H1 (cell line): Measurements from ENCODE around the gene NFKBIL1. TPM values are rescaled to one million over a fixed set of nuclear protein-coding genes. Genes with fewer than 3 reads are reported as not detected.

ENCODE experiments used
- ASH2L ChIP-seq: fragments of 200-600, 300-600 bp; sonication (generic); IDR thresholded peaks from one replicate; pipeline ENCODE4 v1.7.1; 2017; ENCODE audit warnings: low read length
- ATF3 ChIP-seq: IDR thresholded peaks from 2 replicates; pipeline ENCODE4 v1.6.1; 2011; ENCODE audit warnings: low read depth, mild to moderate bottlenecking, low read length; ENCODE audit not compliant: insufficient read depth
- BACH1 ChIP-seq: IDR thresholded peaks from 2 replicates; pipeline ENCODE4 v1.6.1; 2012; ENCODE audit warnings: low read length, improper control_type of control experiment
- BCL11A ChIP-seq, 2 experiments: IDR thresholded peaks; one replicate each; pipeline ENCODE4 v1.6.1; 2011; ENCODE audit warnings: low read depth in 2 of 2, low read length in 2 of 2, mild to moderate bottlenecking in 2 of 2
- CBX5 ChIP-seq: fragments of 300-800, 300-1000 bp; sonication (generic); IDR thresholded peaks from 2 replicates; pipeline ENCODE4 v1.7.1; 2016; ENCODE audit warnings: antibody characterized with exemption, low read length, low read depth
- CHD2 ChIP-seq: IDR thresholded peaks from 2 replicates; pipeline ENCODE4 v1.6.1; 2012; ENCODE audit warnings: low read length, improper control_type of control experiment
- EGR1 ChIP-seq: IDR thresholded peaks from 2 replicates; pipeline ENCODE4 v1.6.1; 2011; ENCODE audit warnings: low read depth, low read length, borderline replicate concordance
- EP300 ChIP-seq, 2 experiments: IDR thresholded peaks; 1 replicate in 1 of 2; 2 replicates in 1 of 2; pipeline ENCODE4 v1.6.1; 2011 to 2012; ENCODE audit warnings: low read depth in 2 of 2, low read length in 2 of 2, mild to moderate bottlenecking in 2 of 2, borderline replicate concordance in 1 of 2, inconsistent platforms in 1 of 2, moderate library complexity in 1 of 2
- GABPA ChIP-seq: IDR thresholded peaks from 2 replicates; pipeline ENCODE4 v1.6.1; 2011; ENCODE audit warnings: mild to moderate bottlenecking, low read length, moderate library complexity, borderline replicate concordance; ENCODE audit not compliant: insufficient read depth
- HDAC2 ChIP-seq, 2 experiments: fragments of 300-600 bp in 1 of 2; sonication (generic) in 1 of 2; IDR thresholded peaks; 2 replicates each; pipeline ENCODE4 v1.6.1; 2011 to 2012; ENCODE audit warnings: low read depth in 2 of 2, low read length in 2 of 2, mild to moderate bottlenecking in 2 of 2, moderate library complexity in 2 of 2, borderline replicate concordance in 1 of 2, inconsistent platforms in 1 of 2
- HDAC6 ChIP-seq: IDR thresholded peaks from one replicate; pipeline ENCODE4 v1.7.1; 2012; ENCODE audit warnings: low read depth, mild to moderate bottlenecking, inconsistent platforms, low read length, moderate library complexity
- JUN ChIP-seq: IDR thresholded peaks from 2 replicates; pipeline ENCODE4 v1.6.1; 2011; ENCODE audit warnings: low read depth, mild to moderate bottlenecking, improper control_type of control experiment, low read length
- JUND ChIP-seq: IDR thresholded peaks from 2 replicates; pipeline ENCODE4 v1.6.1; 2011; ENCODE audit warnings: mild to moderate bottlenecking, improper control_type of control experiment, low read length
- KDM5A ChIP-seq: fragments of 200-600 bp; IDR thresholded peaks from 2 replicates; pipeline ENCODE4 v1.7.1; 2012; ENCODE audit warnings: mild to moderate bottlenecking, low read length, inconsistent platforms, mixed read lengths
- RNF2 ChIP-seq: fragments of 200-900, 300-1000 bp; sonication (generic); IDR thresholded peaks from 2 replicates; pipeline ENCODE4 v1.7.1; 2016; ENCODE audit warnings: borderline replicate concordance, low read depth, mild to moderate bottlenecking, antibody characterized with exemption, low read length; ENCODE audit not compliant: poor library complexity, severe bottlenecking; ENCODE audit errors: missing control alignments
- RXRA ChIP-seq: IDR thresholded peaks from 2 replicates; pipeline ENCODE4 v1.6.1; 2011; ENCODE audit warnings: low read depth, mild to moderate bottlenecking, low read length, moderate library complexity; ENCODE audit not compliant: insufficient read depth
- SAP30 ChIP-seq: fragments of 300-600 bp; sonication (generic); IDR thresholded peaks from 2 replicates; pipeline ENCODE4 v1.7.1; 2012; ENCODE audit warnings: low read length, moderate library complexity, mild to moderate bottlenecking, inconsistent platforms; ENCODE audit not compliant: insufficient read depth, insufficient replicate concordance
- SIX5 ChIP-seq: IDR thresholded peaks from 2 replicates; pipeline ENCODE4 v1.6.1; 2011; ENCODE audit warnings: mild to moderate bottlenecking, low read depth, low read length
- TAF1 ChIP-seq: IDR thresholded peaks from 2 replicates; pipeline ENCODE4 v1.6.1; 2011; ENCODE audit warnings: mild to moderate bottlenecking, low read depth, low read length
- TAF7 ChIP-seq: optimal IDR thresholded peaks from 2 replicates; pipeline ENCODE3; 2011; ENCODE audit warnings: low read depth, mild to moderate bottlenecking, inconsistent platforms, low read length, moderate library complexity, borderline replicate concordance
- USF2 ChIP-seq: IDR thresholded peaks from 2 replicates; pipeline ENCODE4 v1.6.1; 2011; ENCODE audit warnings: low read length, improper control_type of control experiment
- polyA plus RNA-seq, 7 experiments: library from polyadenylated mRNA; depleted of rRNA in 3 of 7; stranded (reverse) in 5 of 7; unstranded in 2 of 7; fragments of >200 nt in 5 of 7; fragments of 200-250 nt in 2 of 7; gene quantifications; 1 replicate in 5 of 7; 2 replicates in 1 of 7; 4 replicates in 1 of 7; pipeline versions ENCODE4 v1.2.1 to v1.2.3, GENCODE V29; 2011 to 2013; ENCODE audit warnings: missing spikeins in 2 of 7, mixed read lengths in 2 of 7
- total RNA-seq: library from RNA; stranded (reverse); fragmentation: NEBNext Ultra II Directional; extraction: Animal tissue kit (Norgen Biotek cat#: 25700); gene quantifications from 2 replicates; pipeline ENCODE4 v1.2.1, GENCODE V29; 2021

NFKBIL1 gene
- total and polyA plus RNA-seq, 2 of the 8 experiments (the other 6 are each of a cell fraction or from before 2014, with no cell fraction given) = 7.5 to 11.2 TPM

DNA sequence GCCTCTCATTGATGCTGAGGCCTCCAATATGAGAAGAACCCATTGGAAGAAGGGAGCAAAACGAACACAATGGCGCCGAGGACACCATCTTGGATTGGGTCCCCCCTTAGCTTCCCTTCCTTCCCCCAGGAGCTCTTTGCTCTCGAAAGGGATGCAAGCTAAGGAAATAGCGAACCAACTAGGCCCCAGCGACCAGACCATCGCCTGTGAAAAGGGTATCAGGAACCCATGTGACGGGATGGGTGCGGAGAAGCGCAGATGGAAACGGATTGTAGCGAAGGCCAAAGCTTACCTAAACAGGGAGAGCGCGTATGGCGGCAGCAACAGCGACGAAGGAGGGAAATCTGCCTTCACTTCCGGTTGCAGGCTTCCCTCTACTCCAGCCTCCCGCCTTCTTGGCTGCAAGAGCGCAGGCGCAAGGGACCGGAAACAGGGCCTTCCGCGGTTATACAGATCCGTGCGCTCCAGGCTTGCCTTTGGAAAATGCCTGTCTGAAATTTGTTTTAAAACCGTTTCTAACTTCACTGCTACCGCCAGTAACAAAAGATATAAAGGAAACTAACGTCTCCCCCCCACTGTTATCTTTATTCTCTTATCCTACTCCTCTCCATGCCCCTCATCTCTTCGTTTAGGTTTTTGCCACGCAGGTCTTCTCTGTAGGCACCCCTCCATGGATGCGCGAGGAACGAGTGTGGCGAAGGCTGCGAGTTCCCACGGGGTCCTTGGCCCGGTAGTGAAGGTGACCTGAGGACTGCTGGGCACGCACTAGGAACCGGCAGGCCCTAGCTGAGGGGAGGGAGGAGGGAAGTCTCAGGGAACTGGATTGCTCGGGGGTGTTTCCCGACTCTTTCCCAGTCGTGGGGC, 5.5 kb upstream of the NFKBIL1 start, which contains the start of gene DDX39B (continued):
- TF ChIP-seq EP300 (IDR thresholded peaks at IDR 0.05; ENCODE audit: borderline replicate concordance in 1 of 2, low read depth in 2 of 2, low read length in 2 of 2) = peak in 1 of 2 experiments; percentile 20; a peak in 1 of 3 replicates
- no peak for TF ChIP-seq USF2
- no peak for TF ChIP-seq JUN
- peak; percentile 72 for TF ChIP-seq JUND
- TF ChIP-seq BACH1 = peak; percentile 87
- TF ChIP-seq CHD2 = peak; percentile 66; the same call in 1 of the 2 replicates
- 0 out of 2 replicates have a peak, but pooled peaks have one; percentile 10 for TF ChIP-seq KDM5A
- TF ChIP-seq SAP30 = peak; percentile 76
- peak; percentile 76 for TF ChIP-seq ASH2L
- peak; percentile 88; the same call in 1 of the 2 replicates for TF ChIP-seq GABPA
- no peak for TF ChIP-seq RNF2
- TF ChIP-seq ATF3 = no peak
- TF ChIP-seq TAF1 = peak; percentile 99
- no peak for TF ChIP-seq BCL11A (IDR thresholded peaks at IDR 0.05; ENCODE audit: low read depth in 2 of 2, low read length in 2 of 2)
- no peak for TF ChIP-seq SIX5
- peak in 1 of 2 experiments; percentile 75; a peak in 1 of 4 replicates for TF ChIP-seq HDAC2 (IDR thresholded peaks at IDR 0.05; ENCODE audit: borderline replicate concordance in 1 of 2, low read depth in 2 of 2, low read length in 2 of 2)
- TF ChIP-seq TAF7 = peak; percentile 99
- TF ChIP-seq EGR1 = peak; percentile 41; the same call in 1 of the 2 replicates
- no peak for TF ChIP-seq HDAC6
- no peak for TF ChIP-seq CBX5
- no peak for TF ChIP-seq RXRA
